Measurements from ENCODE around the gene HDAC10. TPM values are rescaled to one million over a fixed set of nuclear protein-coding genes. Genes with fewer than 3 reads are reported as not detected.

Gene HDAC10
- total RNA-seq, 1 experiment from 2014 or later = 71.3 TPM

DNA sequence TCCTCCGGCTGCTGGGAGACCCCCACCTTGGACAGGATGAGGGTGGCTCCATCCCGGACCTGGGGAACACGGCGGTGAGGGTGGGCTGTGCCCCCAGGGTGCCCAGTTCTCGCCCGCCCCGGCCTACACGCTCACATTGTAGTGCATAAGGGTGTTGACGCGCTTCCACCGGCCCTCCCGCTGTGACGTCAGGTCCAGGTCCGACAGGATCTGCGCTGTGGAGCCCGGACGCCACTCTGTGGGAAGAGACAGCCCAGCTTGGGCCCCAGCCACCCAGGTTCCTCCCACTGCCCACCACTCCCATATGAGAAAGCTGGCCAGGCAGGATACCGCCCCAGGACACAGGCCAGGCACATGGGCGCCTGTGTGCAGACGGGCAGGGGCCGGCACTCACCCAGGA, 27.4 kb upstream of the HDAC10 start:
- Histone ChIP-seq H3K27me3 (ENCODE audit: control insufficient read depth, insufficient read depth, low read length) (no peaks in the 10 kb centered on the region), H3K4me1 (ENCODE audit: control insufficient read depth, insufficient read depth, low read length) (peaks cover 16% of the 10 kb centered on the region), H3K9me3 (ENCODE audit: control insufficient read depth, insufficient read depth, low read depth, low read length) (no peaks in the 10 kb centered on the region), H3K4me3 (ENCODE audit: low read depth in 2 of 2, low read length in 2 of 2) (no peak overlapping the region), H3K36me3 (ENCODE audit: control insufficient read depth, insufficient read depth, low read length) (0 out of 2 replicates have a peak, but pooled peaks cover 2% of the 10 kb centered on the region), H3K27ac (ENCODE audit: low read length) (no peak overlapping the region)
- intact Hi-C loops (cut with micrococcal nuclease; ENCODE audit: unreplicated experiment) = no loop called here
- in situ Hi-C loops (cut with HindIII; ENCODE audit: low pct_unique_long_range_greater_than_20kb, low sequenced_read_pairs) = no loop called here
- BruUV-seq (replicated peaks) = no TSS peak
- POLR2A ChIA-PET = no interaction called here
- CTCF ChIA-PET = no interaction called here
- DNase-seq (ENCODE audit: low read depth, low spot score) (no peak), ATAC-seq (no peak)
- TF ChIP-seq POLR2AphosphoS5 (IDR thresholded peaks at IDR 0.05; ENCODE audit: low read depth, low read length) = no peak
- no peak for TF ChIP-seq SIN3A (IDR thresholded peaks at IDR 0.05; ENCODE audit: borderline replicate concordance, insufficient read depth, low read depth, low read length)
- TF ChIP-seq TCF7L2 (IDR thresholded peaks at IDR 0.05; ENCODE audit: low read depth, low read length) = no peak
- TF ChIP-seq, protein P1, sequence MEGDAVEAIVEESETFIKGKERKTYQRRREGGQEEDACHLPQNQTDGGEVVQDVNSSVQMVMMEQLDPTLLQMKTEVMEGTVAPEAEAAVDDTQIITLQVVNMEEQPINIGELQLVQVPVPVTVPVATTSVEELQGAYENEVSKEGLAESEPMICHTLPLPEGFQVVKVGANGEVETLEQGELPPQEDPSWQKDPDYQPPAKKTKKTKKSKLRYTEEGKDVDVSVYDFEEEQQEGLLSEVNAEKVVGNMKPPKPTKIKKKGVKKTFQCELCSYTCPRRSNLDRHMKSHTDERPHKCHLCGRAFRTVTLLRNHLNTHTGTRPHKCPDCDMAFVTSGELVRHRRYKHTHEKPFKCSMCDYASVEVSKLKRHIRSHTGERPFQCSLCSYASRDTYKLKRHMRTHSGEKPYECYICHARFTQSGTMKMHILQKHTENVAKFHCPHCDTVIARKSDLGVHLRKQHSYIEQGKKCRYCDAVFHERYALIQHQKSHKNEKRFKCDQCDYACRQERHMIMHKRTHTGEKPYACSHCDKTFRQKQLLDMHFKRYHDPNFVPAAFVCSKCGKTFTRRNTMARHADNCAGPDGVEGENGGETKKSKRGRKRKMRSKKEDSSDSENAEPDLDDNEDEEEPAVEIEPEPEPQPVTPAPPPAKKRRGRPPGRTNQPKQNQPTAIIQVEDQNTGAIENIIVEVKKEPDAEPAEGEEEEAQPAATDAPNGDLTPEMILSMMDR (IDR thresholded peaks at IDR 0.05) = no peak
- TF ChIP-seq, protein P2, sequence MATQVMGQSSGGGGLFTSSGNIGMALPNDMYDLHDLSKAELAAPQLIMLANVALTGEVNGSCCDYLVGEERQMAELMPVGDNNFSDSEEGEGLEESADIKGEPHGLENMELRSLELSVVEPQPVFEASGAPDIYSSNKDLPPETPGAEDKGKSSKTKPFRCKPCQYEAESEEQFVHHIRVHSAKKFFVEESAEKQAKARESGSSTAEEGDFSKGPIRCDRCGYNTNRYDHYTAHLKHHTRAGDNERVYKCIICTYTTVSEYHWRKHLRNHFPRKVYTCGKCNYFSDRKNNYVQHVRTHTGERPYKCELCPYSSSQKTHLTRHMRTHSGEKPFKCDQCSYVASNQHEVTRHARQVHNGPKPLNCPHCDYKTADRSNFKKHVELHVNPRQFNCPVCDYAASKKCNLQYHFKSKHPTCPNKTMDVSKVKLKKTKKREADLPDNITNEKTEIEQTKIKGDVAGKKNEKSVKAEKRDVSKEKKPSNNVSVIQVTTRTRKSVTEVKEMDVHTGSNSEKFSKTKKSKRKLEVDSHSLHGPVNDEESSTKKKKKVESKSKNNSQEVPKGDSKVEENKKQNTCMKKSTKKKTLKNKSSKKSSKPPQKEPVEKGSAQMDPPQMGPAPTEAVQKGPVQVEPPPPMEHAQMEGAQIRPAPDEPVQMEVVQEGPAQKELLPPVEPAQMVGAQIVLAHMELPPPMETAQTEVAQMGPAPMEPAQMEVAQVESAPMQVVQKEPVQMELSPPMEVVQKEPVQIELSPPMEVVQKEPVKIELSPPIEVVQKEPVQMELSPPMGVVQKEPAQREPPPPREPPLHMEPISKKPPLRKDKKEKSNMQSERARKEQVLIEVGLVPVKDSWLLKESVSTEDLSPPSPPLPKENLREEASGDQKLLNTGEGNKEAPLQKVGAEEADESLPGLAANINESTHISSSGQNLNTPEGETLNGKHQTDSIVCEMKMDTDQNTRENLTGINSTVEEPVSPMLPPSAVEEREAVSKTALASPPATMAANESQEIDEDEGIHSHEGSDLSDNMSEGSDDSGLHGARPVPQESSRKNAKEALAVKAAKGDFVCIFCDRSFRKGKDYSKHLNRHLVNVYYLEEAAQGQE (IDR thresholded peaks at IDR 0.05; ENCODE audit: insufficient read depth in 1 of 2, low read depth in 2 of 2, low read length in 1 of 2) = no peak

DNA sequence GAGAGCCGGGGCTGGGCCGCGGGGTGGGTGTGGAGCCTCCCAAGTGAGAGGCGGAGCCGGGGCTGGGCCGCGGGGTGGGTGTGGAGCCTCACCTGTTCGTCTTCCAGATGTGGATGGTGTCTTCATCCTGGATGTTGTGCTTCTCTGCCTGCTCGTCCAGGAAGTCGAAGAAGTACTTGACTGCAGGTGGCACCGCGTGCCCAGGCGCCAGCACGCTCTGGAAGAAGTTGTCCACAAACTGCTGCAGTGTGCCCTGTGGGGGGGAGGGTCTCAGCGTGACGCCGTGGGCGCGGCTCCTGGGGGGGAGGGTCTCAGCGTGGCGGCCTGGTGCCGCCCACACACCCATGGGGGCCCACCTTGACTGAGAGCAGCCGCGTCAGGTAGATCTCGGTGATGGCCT, 26.7 kb upstream of the HDAC10 start:
- H3K27ac ChIP-seq (ENCODE audit: low read length) = no peak overlapping the region
- 0 out of 2 replicates have a peak, but pooled peaks cover 2% of the 10 kb centered on the region for H3K36me3 ChIP-seq (ENCODE audit: control insufficient read depth, insufficient read depth, low read length)
- H3K27me3 ChIP-seq (ENCODE audit: control insufficient read depth, insufficient read depth, low read length) = no peaks in the 10 kb centered on the region
- DNase-seq (ENCODE audit: low read depth, low spot score) (no peak), ATAC-seq (no peak)
- H3K4me1 ChIP-seq (ENCODE audit: control insufficient read depth, insufficient read depth, low read length) = peaks cover 18% of the 10 kb centered on the region
- H3K9me3 ChIP-seq (ENCODE audit: control insufficient read depth, insufficient read depth, low read depth, low read length) = no peaks in the 10 kb centered on the region
- ChIA-PET POLR2A (no interaction called here), CTCF (no interaction called here)
- intact Hi-C loops (cut with micrococcal nuclease; ENCODE audit: unreplicated experiment) (no loop called here), in situ Hi-C loops (cut with HindIII; ENCODE audit: low pct_unique_long_range_greater_than_20kb, low sequenced_read_pairs) (no loop called here)
- H3K4me3 ChIP-seq (ENCODE audit: low read depth in 2 of 2, low read length in 2 of 2) = no peak overlapping the region
- no peak for TF ChIP-seq TCF7L2 (IDR thresholded peaks at IDR 0.05; ENCODE audit: low read depth, low read length)
- no TSS peak for BruUV-seq (replicated peaks)

DNA sequence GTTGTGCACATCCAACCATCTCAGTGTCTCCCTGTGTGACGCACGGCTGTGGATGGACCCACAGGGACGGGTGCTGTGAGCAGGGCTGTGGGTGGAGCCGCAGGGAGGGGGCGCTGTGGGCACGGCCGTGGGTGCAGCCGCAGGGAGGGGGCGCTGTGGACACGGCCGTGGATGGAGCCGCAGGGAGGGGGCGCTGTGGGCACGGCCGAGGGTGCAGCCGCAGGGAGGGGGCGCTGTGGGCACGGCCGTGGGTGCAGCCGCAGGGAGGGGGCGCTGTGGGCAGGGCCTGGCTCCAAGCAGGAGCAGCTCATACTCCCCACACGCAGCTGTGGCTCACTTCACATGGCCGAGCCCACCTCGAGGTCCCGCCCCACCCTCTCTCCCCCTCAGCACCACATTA, 25.1 kb upstream of the HDAC10 start:
- Histone ChIP-seq H3K36me3 (ENCODE audit: control insufficient read depth, insufficient read depth, low read length) (0 out of 2 replicates have a peak, but pooled peaks cover 2% of the 10 kb centered on the region), H3K4me3 (ENCODE audit: low read depth in 2 of 2, low read length in 2 of 2) (no peak overlapping the region), H3K4me1 (ENCODE audit: control insufficient read depth, insufficient read depth, low read length) (peaks cover 21% of the 10 kb centered on the region), H3K27me3 (ENCODE audit: control insufficient read depth, insufficient read depth, low read length) (no peaks in the 10 kb centered on the region), H3K9me3 (ENCODE audit: control insufficient read depth, insufficient read depth, low read depth, low read length) (no peaks in the 10 kb centered on the region), H3K27ac (ENCODE audit: low read length) (no peak overlapping the region)
- DNase-seq (ENCODE audit: low read depth, low spot score) (no peak), ATAC-seq (no peak)
- no TSS peak for BruUV-seq (replicated peaks)
- ChIA-PET CTCF (interaction anchor here (0.6 to 1.5 kb wide), 5 partner anchors 18 to 357 kb away, joined by 3 to 5 read pairs (median 4); no protein-coding TSS in a partner anchor), POLR2A (no interaction called here)
- in situ Hi-C loops (cut with HindIII; ENCODE audit: low pct_unique_long_range_greater_than_20kb, low sequenced_read_pairs) (no loop called here), intact Hi-C loops (cut with micrococcal nuclease; ENCODE audit: unreplicated experiment) (no loop called here)
- no peak for TF ChIP-seq TCF7L2 (IDR thresholded peaks at IDR 0.05; ENCODE audit: low read depth, low read length)
- TF ChIP-seq, protein P2 (IDR thresholded peaks at IDR 0.05; ENCODE audit: insufficient read depth in 1 of 2, low read depth in 2 of 2, low read length in 1 of 2) = no peak
- TF ChIP-seq, protein P1 (IDR thresholded peaks at IDR 0.05) = 0 out of 2 replicates have a peak, but pooled peaks have one; percentile 14
